CD14-positive monocyte (primary cell): ENCODE measurements around the gene POLG. TPM values are rescaled to one million over a fixed set of nuclear protein-coding genes. Genes with fewer than 3 reads are reported as not detected.

ENCODE experiments used
- DNase-seq, 3 donors: peaks; one replicate each; pipeline ENCODE4 v3.0.0-alpha.2; 2011 to 2022
- H2AFZ ChIP-seq: 2 replicates; pipeline ENCODE4 v1.6.0; 2012; ENCODE audit warnings: mild to moderate bottlenecking, low read depth, low read length, inconsistent platforms; ENCODE audit not compliant: insufficient read depth, poor library complexity, severe bottlenecking
- H3K27ac ChIP-seq, 2 donors: 1 replicate in 1 of 2; 2 replicates in 1 of 2; pipeline ENCODE4 v1.5.1; 2012 to 2013; ENCODE audit warnings: low read length in 2 of 2, control low read depth in 1 of 2, inconsistent platforms in 1 of 2, low read depth in 1 of 2, mild to moderate bottlenecking in 1 of 2
- H3K27me3 ChIP-seq, 2 donors: one replicate each; pipeline versions ENCODE4 v1.6.0 to v1.6.1; 2011 to 2013; ENCODE audit warnings: low read length in 2 of 2; ENCODE audit not compliant: control insufficient read depth in 2 of 2, insufficient read depth in 2 of 2
- H3K36me3 ChIP-seq, 2 donors: replicated peaks in 1 of 2; 1 replicate in 1 of 2; 2 replicates in 1 of 2; pipeline versions ENCODE4 v1.5.1 to v1.6.1; 2012 to 2013; ENCODE audit warnings: low read length in 2 of 2, control low read depth in 1 of 2, inconsistent platforms in 1 of 2, mild to moderate bottlenecking in 1 of 2; ENCODE audit not compliant: insufficient read depth in 2 of 2, control insufficient read depth in 1 of 2
- H3K4me1 ChIP-seq, 2 donors: 1 replicate in 1 of 2; 2 replicates in 1 of 2; pipeline versions ENCODE4 v1.5.1 to v1.6.1; 2012 to 2013; ENCODE audit warnings: low read length in 2 of 2, control low read depth in 1 of 2, inconsistent platforms in 1 of 2, mild to moderate bottlenecking in 1 of 2, moderate library complexity in 1 of 2; ENCODE audit not compliant: insufficient read depth in 2 of 2, control insufficient read depth in 1 of 2
- H3K4me2 ChIP-seq: replicated peaks from 2 replicates; pipeline ENCODE3; 2012; ENCODE audit warnings: low read length, moderate library complexity, mild to moderate bottlenecking; ENCODE audit not compliant: poor library complexity, severe bottlenecking; ENCODE audit errors: extremely low read depth
- H3K4me3 ChIP-seq, 3 experiments: fragments of 200-600 bp in 1 of 3; sonication (generic) in 1 of 3; replicated peaks in 1 of 3; 1 replicate in 2 of 3; 2 replicates in 1 of 3; pipeline ENCODE4 v1.5.1; 2011 to 2013; ENCODE audit warnings: low read length in 3 of 3, mild to moderate bottlenecking in 3 of 3, control low read depth in 2 of 3, low read depth in 2 of 3, inconsistent platforms in 1 of 3, moderate library complexity in 1 of 3
- H3K79me2 ChIP-seq: 2 replicates; pipeline ENCODE4 v1.6.0; 2012; ENCODE audit warnings: mild to moderate bottlenecking, control low read depth, inconsistent platforms, low read length, moderate library complexity; ENCODE audit not compliant: insufficient read depth
- H3K9ac ChIP-seq: 2 replicates; pipeline ENCODE4 v1.6.0; 2017; ENCODE audit warnings: low read length, mild to moderate bottlenecking; ENCODE audit not compliant: insufficient read depth, poor library complexity, severe bottlenecking
- H3K9me3 ChIP-seq, 2 donors: replicated peaks in 1 of 2; 1 replicate in 1 of 2; 2 replicates in 1 of 2; pipeline versions ENCODE4 v1.5.1 to v1.6.1; 2012 to 2013; ENCODE audit warnings: low read length in 2 of 2, control low read depth in 1 of 2; ENCODE audit not compliant: control insufficient read depth in 1 of 2, insufficient read depth in 1 of 2
- H4K20me1 ChIP-seq: 2 replicates; pipeline ENCODE4 v1.6.0; 2012; ENCODE audit warnings: mild to moderate bottlenecking, low read length, control low read depth, moderate library complexity; ENCODE audit not compliant: insufficient read depth
- H3K27ac Mint-ChIP-seq, 7 donors: one replicate each; pipeline ENCODE4 v1.8.0; 2020; ENCODE audit warnings: mild to moderate bottlenecking in 7 of 7, mixed read lengths in 7 of 7, moderate library complexity in 6 of 7, inconsistent platforms in 2 of 7
- H3K27me3 Mint-ChIP-seq, 3 donors: one replicate each; pipeline ENCODE4 v1.8.0; 2021 to 2022; ENCODE audit warnings: low read depth in 3 of 3, mild to moderate bottlenecking in 3 of 3, mixed read lengths in 3 of 3, moderate library complexity in 3 of 3, inconsistent platforms in 1 of 3
- H3K36me3 Mint-ChIP-seq, 2 donors: one replicate each; pipeline ENCODE4 v1.8.0; 2020; ENCODE audit warnings: mixed read lengths in 2 of 2, inconsistent platforms in 1 of 2, mild to moderate bottlenecking in 1 of 2
- H3K4me1 Mint-ChIP-seq: one replicate; pipeline ENCODE4 v1.8.0; 2020; ENCODE audit warnings: mild to moderate bottlenecking, mixed read lengths
- H3K4me3 Mint-ChIP-seq, 2 donors: one replicate each; pipeline ENCODE4 v1.8.0; 2020; ENCODE audit warnings: mild to moderate bottlenecking in 2 of 2, mixed read lengths in 2 of 2, moderate library complexity in 1 of 2
- H3K9me3 Mint-ChIP-seq, 7 donors: one replicate each; pipeline ENCODE4 v1.8.0; 2020 to 2022; ENCODE audit warnings: mixed read lengths in 7 of 7, mild to moderate bottlenecking in 6 of 7, moderate library complexity in 6 of 7, inconsistent platforms in 2 of 7
- WGBS: methylation state at CpG from one replicate; pipeline ENCODE4 v1.1.5; 2013; ENCODE audit warnings: missing lambda C conversion rate; ENCODE audit not compliant: insufficient coverage; 5-methylcytosine and 5-hydroxymethylcytosine counted together
- intact Hi-C, 2 donors: fragments of 100-400 bp; cut with micrococcal nuclease; formaldehyde crosslinking; loops; one replicate each; pipeline versions ENCODE4 v1.15.0 to v1.15.1; 2023
- polyA plus RNA-seq, 3 donors: library from polyadenylated mRNA; depleted of rRNA in 1 of 3; unstranded in 2 of 3; stranded (reverse) in 1 of 3; fragments of 300-500 nt in 2 of 3; fragments of >200 nt in 1 of 3; fragmentation: Illumina TruSeq in 2 of 3; gene quantifications; 1 replicate in 2 of 3; 2 replicates in 1 of 3; pipeline ENCODE4 v1.2.3, GENCODE V29; 2012 to 2021
- TF ChIP-seq, protein P1 (sequence below): fragments of 200-600 bp; IDR thresholded peaks from one replicate; pipeline ENCODE4 v1.8.0; 2022; ENCODE audit warnings: antibody characterized with exemption, mild to moderate bottlenecking

POLG gene
- polyA plus RNA-seq, 3 donors: 19.2 to 66.7 (median 21.6) TPM

DNA sequence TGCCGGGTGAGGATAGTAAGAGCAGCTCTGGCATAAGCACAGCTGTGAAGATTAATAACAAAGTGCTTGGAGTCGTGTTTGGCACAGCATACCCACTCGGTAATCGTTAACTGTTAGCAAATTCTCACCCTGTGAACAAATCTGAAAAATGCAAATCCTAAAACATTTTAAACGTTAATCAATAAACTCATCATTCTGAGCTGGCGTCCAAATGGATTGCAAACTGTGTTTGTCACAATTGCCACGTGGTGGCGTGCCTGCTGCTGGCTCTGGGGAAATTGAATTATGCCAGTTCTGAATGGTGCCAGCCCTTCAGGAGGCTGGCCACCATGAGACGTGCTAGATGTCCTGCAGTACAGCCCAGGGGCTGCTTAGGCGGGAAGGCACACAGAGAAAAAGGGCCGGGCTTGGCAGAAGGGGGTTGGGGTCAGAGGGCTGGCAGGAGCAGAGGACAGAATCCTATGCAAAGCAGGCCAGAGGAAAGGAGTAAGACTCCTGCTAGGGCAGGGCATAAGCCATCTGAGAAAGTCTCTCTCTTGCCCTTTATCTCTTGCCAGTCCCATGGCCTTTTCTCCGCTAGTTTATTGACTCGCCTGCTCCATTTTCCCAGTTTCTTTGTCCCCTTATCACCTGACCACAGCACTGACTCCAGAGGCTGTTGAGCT is 22.1 kb upstream of the POLG start:
- H3K4me2 ChIP-seq: no peak overlapping the region
- Mint-ChIP-seq H3K36me3 (peaks cover 5 to 8% of the 10 kb centered on the region in 2 donors), H3K27me3 (peaks cover 71 to 86% (median 73%) of the 10 kb centered on the region in 3 donors), H3K9me3 (peaks cover 0 to 16% (median 12%) of the 10 kb centered on the region in 7 donors), H3K4me3 (peak overlapping the region in 1 of 2 donors; percentile 61), H3K4me1 (peaks cover 16% of the 10 kb centered on the region), H3K27ac (no peak overlapping the region)
- peaks cover 4 to 16% of the 10 kb centered on the region in 2 donors for H3K9me3 ChIP-seq
- TF ChIP-seq, protein P1, sequence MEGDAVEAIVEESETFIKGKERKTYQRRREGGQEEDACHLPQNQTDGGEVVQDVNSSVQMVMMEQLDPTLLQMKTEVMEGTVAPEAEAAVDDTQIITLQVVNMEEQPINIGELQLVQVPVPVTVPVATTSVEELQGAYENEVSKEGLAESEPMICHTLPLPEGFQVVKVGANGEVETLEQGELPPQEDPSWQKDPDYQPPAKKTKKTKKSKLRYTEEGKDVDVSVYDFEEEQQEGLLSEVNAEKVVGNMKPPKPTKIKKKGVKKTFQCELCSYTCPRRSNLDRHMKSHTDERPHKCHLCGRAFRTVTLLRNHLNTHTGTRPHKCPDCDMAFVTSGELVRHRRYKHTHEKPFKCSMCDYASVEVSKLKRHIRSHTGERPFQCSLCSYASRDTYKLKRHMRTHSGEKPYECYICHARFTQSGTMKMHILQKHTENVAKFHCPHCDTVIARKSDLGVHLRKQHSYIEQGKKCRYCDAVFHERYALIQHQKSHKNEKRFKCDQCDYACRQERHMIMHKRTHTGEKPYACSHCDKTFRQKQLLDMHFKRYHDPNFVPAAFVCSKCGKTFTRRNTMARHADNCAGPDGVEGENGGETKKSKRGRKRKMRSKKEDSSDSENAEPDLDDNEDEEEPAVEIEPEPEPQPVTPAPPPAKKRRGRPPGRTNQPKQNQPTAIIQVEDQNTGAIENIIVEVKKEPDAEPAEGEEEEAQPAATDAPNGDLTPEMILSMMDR: peak; percentile 37
- no peaks in the 10 kb centered on the region for H3K36me3 ChIP-seq
- intact Hi-C loops: loop anchor here in 1 of 2 donors (5.0 to 10.0 kb wide), 2 partner anchors 61 to 198 kb away; no protein-coding TSS in a partner anchor
- no peak overlapping the region for H3K27ac ChIP-seq
- no peak overlapping the region for H3K9ac ChIP-seq
- no peak overlapping the region for H3K4me3 ChIP-seq
- H4K20me1 ChIP-seq: peaks cover 16% of the 10 kb centered on the region
- no peak overlapping the region for H2AFZ ChIP-seq
- no peak for DNase-seq
- H3K79me2 ChIP-seq: no peaks in the 10 kb centered on the region
- H3K27me3 ChIP-seq: peaks cover 43 to 81% of the 10 kb centered on the region in 2 donors
- 54% methylated on average over 12 of the region's 13 CpGs for WGBS
- H3K4me1 ChIP-seq: peaks cover 5 to 12% of the 10 kb centered on the region in 2 donors

DNA sequence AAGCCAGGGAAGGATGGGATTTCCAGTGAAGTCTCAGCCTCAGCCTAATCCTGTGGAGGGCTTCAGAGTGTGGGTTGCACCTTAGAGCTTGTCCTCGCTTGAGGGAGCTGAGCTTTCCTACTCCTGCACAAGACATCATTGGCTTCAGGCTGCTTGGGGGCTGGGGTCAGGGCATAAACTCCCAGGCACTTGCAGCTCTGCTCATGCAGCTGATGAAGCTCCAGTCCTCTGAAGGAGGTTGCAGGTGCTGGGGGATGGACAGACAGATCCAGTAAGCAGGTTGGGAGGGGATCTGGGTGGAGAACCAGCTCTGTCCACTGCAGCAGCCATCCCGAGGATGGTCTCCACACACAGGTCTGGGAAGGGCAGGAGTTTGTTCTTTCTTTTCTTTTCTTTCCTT is 19.4 kb upstream of the POLG start:
- intact Hi-C loops: loop anchor here in 1 of 2 donors (10.0 kb wide), 1 partner anchor 201 kb away; no protein-coding TSS in a partner anchor
- H2AFZ ChIP-seq: no peak overlapping the region
- no peaks in the 10 kb centered on the region for H3K79me2 ChIP-seq
- 80% methylated on average over 1 of the region's 2 CpGs for WGBS
- Mint-ChIP-seq H3K4me3 (no peak overlapping the region), H3K9me3 (peaks cover 0 to 2% (median 0%) of the 10 kb centered on the region in 7 donors), H3K4me1 (peaks cover 4% of the 10 kb centered on the region), H3K27me3 (peaks cover 51 to 69% (median 52%) of the 10 kb centered on the region in 3 donors), H3K27ac (no peak overlapping the region), H3K36me3 (peaks cover 0 to 2% of the 10 kb centered on the region in 2 donors)
- no peaks in the 10 kb centered on the region for H4K20me1 ChIP-seq
- no peak overlapping the region for H3K4me2 ChIP-seq
- H3K4me1 ChIP-seq: peaks cover 0 to 5% of the 10 kb centered on the region in 2 donors
- H3K27ac ChIP-seq: no peak overlapping the region
- H3K9me3 ChIP-seq: no peaks in the 10 kb centered on the region
- H3K4me3 ChIP-seq: no peak overlapping the region
- H3K9ac ChIP-seq: no peak overlapping the region
- H3K27me3 ChIP-seq: peaks cover 17 to 57% of the 10 kb centered on the region in 2 donors
- DNase-seq: no peak
- H3K36me3 ChIP-seq: no peaks in the 10 kb centered on the region
- TF ChIP-seq, protein P1: no peak
